COR-L47 (cell line): ENCODE data around the gene TAS2R60.
"Not testable (repeated sequence)": the region's sequence is repeated elsewhere in the genome, so short reads cannot be mapped to it uniquely, and the experiment has no call there.

ENCODE experiments used
- DNase-seq: peaks from one replicate; lab custom pipeline; 2025; lab: John Stamatoyannopoulos, UW

TAS2R60 gene, protein sequence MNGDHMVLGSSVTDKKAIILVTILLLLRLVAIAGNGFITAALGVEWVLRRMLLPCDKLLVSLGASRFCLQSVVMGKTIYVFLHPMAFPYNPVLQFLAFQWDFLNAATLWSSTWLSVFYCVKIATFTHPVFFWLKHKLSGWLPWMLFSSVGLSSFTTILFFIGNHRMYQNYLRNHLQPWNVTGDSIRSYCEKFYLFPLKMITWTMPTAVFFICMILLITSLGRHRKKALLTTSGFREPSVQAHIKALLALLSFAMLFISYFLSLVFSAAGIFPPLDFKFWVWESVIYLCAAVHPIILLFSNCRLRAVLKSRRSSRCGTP

DNA sequence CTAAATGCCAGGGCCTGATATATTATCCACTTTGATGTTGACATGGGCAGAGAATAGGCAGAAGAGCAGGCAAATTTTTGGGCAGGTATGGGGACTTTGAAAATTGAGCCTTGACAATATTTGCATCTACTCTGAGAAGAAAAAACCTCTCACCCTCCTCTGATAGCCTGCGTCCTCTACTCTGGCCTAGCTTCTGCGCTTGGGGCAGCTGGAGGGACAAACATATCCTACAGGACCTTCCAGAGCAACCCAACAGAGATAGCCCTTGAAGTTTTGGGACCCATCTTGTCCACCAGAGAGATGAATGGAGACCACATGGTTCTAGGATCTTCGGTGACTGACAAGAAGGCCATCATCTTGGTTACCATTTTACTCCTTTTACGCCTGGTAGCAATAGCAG lies at the start of gene TAS2R60:
TSS of gene TAS2R60 (plus strand) at position 301 of the 400 bp plus-strand sequence. CDS start at position 301, 0 bp downstream.
- no peak for DNase-seq

DNA sequence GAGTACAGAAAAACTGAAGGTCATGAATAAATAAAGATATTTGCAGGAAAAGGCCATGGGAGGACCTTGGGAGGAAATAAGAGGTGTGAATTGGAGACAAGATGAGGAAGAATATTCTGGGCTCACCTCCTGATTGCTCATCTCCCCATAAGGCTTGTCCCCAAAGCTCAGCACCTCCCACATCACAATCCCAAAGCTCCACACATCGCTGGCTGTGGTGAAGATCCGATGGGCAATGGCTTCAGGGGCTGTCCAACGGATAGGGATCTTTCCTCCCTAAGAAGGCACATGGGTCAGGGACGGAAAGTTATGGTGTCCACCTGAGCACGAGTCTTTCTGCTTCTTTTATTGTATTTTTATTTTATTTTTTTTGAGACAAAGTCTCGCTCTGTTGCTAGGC lies 49.2 kb upstream of the TAS2R60 start:
- DNase-seq = no peak

DNA sequence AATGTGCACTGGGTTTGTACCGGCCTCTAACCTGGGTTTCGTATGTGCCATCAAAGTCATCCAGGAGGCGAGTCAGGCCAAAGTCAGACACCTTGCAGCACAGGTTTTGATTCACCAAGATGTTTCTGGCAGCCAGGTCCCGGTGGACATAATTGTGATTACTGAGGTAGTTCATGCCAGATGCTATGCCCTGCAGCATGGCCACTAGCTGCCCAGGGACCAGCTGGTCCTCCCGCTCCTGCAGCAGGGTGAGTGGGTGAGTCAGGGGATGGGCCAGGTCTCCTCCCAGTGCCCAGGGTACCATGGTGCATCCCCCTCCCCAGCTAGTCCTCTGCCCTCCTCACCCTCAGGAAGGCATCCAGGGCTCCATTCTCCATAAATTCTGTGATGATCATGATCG lies 48.5 kb upstream of the TAS2R60 start:
- no peak for DNase-seq

DNA sequence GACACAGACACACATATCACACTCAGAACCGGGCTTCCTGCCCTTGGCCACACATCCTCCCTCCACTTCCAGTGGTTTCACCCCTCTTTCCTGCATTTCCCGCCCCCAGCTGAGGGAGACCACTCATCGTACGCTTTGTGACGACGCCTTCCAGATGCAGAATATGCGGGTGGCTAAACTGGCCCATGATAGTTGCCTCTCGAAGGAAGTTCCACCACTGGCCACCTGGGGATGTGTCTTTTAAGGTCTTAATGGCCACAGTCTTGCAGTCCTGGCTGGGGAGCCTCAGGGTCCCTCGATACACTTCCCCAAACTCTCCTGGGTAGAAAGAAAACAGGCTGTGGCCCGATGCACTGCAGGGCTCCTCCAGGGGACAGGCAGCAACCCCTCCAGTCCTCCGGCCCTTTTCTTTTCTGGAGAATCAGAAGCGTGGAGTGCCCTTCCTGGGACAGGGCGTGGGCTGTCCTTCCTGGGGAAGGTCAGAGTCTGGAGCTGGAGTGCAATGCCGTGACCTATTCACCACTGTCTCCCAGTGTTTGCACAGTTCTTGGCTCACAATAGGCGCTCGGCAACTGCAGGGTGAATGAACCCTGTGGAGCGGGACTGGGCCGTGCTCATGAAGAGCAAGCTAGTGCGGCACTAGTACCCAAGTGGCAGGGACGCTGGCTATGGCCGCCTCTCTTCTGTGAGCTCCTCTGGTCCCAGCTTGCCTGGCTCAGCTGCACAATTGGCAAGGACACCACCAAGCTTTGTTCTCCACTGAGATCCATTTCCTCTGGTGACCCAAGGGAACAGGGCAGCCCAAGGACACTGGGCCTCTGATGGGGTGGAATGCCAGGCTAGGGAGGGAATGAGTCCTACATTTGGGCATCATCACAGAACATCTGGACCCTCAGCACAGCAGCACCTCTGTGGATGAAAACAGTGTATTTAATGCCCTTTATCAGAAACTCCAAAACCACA lies 47.8 kb upstream of the TAS2R60 start:
- no peak for DNase-seq

DNA sequence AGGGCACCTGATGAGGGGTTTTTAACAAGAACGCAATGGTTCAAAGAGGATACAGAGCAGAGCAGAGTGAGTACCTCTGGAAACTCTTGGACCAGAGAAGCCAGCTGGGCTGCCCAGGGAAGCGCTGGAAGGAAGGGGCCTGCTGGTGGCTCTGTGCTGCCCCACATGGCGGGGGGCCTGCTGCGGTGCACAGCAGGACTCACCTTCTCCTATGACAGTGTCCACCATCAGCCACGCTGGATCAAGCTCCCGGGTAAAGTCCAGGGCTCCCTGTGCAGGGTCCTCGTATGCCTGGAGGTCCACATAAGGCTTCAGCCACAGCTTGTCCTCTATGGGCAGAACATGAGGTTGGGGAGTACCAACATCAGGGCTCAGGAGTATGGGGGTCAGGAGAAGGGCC lies 47.1 kb upstream of the TAS2R60 start:
- no peak for DNase-seq

DNA sequence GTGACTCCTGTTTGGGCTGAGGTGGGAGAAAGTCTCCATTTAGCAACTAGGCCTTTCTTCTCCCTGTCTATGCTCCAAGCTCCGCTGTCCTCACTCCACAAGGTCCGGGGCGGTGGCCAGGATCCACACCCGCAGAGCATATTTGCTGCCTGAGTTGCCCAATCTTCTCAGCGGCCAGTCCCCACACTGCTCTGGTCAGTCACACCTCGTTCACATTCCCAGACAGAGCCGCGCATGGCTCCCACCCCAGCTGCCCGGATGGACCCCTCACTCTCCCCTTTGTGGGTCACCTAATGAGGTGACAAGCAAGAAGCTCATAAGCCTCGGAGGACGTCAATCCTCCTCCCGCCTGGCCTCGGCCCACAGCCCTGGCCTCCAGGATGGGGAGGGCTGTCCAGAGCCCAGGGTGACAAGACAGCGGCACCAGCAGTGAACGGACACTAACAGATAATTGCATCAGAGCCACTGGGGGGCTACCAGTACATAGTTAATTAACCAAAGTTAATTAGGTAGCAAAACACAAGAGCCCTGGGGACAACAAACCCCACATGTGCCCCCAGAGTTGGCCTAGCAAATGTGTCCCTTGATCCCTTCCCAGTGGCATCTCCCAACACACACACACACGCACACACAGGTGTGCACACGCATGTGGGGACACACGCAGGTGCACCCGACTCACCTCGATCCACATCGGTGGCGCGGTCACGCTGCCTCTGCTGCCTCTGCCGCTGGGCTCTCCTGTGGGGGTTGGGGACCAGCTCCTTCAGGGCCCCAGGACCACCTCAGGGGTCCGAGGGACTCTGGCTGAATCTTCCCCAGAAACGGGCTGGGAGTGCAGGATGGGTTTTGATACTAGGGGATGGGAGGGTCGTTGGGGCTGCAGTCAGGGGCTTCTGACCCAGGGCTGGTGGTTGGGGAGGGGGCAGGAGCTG lies 46.4 kb upstream of the TAS2R60 start:
- no peak for DNase-seq

DNA sequence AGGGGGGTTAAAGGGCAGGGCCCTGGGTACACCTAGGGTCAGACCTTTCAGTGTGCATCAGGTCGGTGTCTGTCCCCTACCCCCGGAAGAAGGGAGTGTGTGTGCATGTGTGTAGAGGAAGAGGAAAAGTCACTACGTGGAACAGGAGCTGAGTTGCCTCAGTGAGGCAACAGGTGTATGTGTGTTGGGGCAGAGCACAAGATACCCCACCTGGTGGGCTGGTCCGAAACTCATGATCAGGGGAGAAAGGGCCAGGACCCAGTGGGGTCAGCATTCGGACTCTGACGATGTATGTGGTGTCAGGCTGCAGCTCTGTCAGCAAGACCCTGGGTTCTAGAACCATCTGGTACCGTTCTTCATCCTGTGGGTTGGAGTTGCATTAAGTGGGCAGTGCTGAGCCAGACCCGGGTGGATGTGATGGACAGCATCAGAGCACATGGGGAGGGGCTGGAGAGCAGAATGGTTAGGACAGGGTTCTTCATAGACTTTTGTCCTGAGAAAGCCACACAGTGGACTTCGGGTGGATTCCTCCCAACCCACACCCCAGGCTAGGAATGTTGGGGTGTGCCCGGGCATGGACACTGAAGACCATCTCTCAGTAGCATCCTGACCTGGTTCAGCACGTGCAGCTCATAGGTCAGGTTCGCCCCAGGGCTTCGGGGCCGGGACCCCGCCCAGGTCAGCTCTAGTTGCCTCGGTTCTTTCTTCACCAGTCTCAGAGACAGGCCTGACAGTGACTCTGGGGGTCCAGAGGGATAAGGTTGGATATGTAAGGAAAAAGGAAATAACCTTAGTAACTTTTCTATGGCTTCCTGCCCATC lies 45.3 kb upstream of the TAS2R60 start:
- no peak for DNase-seq

DNA sequence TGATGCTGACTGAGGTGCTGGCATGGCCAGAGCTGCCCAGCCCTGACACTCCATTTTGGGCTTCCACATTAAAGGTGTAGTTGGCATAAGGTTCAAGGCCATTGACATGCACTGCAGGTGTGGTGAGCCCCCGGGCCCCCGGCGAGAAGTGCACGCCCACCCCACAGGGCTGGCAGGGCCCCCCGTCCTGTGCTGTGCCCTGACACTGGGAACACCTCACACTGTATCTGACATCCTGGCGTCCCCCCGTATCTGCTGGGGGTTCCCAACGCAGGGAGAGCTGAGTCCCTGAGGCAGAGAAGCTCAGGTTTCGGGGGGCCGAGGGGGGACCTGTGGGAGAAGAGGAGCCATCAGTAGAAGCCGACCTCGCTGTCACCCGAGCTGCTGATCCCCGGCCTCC lies 44.6 kb upstream of the TAS2R60 start:
- no peak for DNase-seq

DNA sequence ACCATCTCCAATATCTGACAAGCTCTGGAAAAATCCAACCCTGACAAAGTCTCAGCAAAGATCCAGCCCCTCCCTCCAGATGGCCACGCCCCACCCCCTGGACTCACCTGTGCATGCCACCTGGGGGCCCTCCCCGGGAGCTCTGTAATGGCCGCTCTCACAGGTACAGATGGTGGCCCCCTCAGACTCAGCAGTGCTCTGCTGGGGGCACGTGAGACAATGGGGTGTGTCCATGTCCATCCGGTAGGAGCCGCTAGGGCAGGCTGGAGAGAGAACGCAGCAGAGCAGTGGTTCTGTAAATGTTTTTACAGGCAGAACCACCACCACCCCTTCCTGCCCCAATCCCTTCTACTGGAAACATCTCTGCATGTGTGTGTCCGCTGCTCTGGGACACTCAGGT lies 44.1 kb upstream of the TAS2R60 start:
- no peak for DNase-seq

DNA sequence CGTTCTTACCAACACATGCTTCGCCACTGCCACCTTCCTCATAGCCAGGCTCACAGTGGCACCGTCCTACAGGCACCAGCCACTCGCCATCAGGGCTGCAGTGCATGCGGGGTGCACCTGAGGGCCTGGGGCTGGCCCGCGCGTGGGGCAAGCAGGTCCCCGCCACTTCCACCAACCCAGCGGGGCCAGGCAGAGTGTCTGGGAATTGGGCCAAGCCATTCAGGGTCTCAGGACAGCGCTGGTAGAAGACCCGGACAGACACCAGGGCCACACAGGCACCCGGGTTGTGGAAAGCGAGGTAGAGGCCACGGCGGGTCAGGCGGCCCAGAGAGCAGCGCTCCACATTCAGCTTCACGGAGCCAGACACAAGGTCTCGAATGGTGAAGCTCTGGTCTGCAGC lies 43.6 kb upstream of the TAS2R60 start:
- no peak for DNase-seq

DNA sequence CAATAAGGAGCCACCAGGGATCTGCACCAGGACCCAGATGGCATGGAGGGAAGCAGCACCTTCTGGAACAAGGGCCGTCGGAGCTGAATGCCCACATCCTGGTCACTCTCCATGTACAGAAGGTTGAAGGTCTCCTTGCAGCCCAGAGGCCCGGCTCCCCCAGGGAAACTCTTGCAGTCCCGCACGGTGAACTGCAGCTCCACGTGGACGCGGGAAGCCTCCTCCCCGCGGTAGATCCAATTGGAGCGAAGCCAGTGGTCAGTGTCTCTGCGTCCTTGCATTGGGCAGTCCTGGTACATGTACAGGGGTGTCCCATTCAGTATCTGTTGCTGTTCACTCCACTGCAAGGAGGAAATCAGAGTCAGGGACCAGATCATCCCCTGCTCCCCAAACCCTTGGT lies 42.0 kb upstream of the TAS2R60 start:
- DNase-seq = no peak

DNA sequence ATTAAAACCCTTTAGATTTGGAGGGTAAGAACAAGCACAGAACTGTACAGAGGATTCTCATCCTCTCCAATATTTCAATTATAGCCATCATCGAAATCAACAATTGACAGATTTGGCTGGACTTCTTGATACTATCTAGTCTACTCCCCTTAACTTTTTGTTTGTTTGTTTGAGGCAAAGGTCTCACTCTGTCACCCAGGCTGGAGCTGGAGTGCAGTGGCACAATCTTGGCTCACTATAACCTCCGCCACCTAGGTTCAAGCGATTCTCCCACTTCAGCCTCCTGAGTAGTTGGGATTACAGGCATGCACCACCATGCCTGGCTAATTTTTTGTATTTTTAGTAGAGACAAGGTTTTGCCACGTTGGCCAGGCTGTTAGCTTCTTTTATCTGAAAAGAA lies 41.0 kb upstream of the TAS2R60 start:
- DNase-seq = not testable (repeated sequence)

DNA sequence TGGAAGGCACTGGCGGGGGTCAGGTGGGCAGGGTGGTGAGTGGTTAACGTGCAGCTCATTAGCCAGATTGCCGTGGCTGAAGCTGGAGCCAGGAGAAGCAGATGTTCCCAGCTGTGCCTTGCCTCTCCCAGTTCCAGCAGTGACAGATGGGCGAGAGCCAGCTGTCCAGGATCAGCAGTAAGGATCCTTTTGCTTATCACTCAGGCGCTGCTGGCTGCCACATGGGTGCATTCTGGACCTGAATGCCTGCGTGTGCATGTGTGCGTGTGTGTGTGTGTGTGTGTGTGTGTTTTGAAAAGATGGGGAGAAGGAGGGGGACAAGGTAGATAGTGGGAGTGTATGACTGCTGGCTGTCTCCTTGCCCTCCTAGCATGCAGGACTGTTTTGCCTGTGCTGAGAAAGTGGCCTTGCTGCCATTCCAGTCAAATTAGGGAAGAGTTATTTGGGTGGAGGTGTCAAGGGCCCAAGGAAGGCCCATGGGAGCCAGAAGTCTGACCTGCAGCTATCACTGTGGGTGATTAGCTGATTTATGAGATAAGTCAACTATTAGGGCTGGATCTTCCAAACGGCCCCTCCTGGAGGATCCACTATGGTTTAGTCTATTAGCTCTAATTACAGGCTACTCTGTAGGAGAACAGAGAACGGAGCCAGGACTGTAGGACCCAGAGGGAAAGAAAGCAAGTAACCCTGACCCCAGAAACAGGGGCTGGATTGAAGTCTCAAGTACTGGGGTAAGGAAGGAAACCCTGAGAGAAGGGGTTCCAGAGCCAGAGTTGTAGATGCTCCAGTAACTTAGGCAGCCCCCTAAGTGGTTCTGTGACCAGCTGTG lies 37.9 kb upstream of the TAS2R60 start:
- no peak for DNase-seq

DNA sequence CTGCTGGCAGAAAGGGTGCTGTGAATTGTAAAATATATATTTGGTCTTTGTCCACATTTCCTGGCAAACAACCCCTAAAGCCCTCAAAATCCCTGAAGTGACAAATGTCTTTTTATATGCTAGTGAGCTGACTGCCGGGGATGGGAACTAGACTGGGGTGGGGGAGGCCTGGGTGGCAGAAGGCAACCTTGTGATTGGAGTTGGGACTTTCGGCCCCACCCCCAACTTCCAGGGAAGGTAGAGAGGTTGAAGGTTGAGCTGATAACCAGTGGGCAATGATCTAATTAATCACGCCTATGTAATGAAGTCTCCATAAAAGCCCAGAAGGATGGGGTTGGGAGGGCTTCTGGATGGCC lies 37.3 kb upstream of the TAS2R60 start:
- DNase-seq = no peak

DNA sequence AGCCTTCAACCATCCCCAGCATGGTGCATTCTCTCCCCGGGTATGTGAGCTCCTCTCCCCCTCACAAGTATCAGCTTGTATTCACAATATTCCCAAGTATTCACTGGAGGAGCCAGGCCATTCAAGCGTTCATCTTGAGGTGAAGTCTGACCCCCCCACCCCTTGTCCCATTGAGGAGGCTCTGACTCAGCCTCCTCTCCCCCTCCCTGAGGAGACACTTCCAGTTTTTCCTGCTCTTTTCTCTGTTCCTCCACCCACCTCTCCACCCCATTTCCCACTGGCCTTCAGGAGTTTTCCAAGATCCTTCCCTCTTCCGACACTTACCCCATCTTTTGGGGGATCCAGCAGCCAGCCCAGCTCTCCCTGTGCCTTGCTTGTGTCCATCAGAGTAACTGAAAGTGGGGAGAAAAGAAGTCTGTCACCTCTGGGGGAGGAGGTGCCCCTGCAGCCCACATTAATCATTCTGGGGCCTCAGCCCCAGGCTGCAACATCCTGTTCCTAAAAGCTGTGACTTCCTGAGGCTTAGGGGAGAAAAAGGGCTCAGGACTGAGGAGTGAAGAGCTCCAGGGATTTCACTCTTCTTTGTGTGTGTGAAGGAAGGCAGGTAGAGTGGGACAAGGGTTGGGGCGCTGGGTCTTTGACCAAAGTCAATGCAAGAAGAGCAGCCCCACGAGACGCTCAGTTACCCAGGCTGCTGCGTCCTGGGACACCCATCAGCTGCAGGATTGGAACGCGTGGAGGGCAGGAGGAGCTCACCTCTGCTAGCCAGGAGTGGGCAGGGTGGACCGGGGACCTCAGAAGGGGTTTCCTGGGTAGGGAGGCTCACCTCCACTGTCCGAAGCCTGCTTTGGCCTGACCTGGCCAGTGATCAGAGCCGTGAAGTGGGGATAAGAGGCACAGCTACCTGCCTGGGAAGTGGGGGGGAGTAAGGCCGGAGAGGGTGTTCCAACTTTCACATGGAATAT lies 35.7 kb upstream of the TAS2R60 start:
- DNase-seq = no peak

DNA sequence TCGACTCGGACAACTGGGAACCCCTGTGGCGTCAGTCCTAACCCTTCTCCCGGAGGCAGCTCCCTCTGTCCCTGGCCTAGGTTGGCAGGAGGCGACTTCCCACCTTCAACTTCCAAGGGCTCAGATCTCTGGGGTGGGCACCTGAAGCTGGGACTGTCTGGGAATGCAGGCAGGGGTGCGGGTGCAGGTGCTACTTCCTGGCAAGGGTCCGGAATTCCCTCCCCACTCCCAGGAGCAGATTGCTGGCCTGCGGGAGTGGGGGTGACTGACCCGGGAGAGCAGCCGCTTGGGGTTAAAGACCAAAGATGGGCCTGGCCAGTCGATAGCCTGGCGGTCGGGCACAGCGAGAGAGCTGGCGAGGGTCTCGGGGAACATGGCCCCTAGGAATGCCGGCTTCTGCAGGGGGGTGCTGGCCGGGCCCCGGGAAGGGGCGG lies 35.0 kb upstream of the TAS2R60 start:
- no peak for DNase-seq

DNA sequence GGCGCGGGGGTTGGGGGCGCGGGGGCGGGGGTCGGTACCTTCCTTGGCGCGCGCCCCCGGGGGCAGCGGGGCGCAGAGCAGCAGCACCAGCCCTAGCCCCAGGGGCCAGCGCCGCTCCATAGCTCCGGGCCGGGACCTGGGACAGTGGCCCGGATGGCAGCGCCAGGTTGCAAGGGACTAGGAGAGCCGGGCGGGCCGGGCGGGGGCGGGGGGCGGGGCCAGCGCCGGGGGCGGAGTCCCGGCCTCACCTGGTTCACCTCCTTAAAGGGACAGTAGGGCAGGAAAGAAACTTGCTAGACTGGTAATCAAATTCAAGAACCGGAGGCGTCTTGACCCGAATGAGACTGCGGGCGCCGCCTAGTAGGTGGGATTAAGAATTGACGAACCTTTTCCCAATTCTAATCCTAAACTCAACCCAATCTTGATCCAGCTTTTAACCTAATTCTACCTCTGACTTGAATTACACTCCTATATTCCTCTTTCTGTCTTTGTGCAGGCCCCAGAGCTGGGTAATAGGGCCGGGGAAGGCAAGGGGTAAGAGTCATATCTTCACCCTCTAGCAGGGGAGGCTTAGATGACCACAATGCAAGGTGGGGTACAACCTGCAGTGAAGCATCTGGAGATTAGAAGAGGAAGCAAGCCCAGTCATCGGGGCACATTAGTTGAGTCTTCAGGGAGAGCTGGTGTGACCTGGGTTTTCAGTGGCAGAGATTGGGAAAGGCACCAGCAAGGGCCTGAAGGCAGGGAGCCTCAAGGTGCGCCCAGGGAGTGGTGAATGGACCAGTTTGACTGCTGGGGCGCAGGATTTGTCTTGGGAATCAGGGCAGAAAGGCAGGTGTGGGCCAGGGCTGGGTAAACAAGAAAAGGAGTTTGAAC lies 34.3 kb upstream of the TAS2R60 start, which contains the start of gene EPHA1:
TSS of gene EPHA1 (minus strand) at position 171 of the 876 bp plus-strand sequence. CDS start at position 120, 51 bp downstream.
- no peak for DNase-seq

DNA sequence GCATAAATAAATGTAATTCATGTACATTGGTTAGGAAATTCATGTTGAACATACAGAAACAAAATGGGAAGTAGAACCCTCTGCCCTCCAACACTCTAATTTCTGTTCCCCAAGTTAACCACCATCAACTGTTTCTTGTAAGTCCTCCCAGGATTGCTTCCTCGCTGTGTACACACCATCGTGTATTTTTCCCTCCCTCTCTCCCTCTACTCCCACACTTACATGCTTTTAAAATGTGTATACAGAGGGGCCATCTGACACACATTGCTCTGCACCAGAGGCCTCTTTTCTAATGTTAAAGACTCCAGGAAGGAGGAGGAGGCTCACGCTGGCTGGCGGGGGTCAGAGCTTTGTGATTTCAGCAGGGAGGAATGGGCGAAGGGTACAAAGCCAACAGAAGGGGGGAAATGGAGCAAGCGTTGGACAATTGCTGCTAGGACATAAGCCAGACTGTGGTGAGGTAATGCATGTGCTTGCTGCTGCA lies 32.7 kb upstream of the TAS2R60 start:
- no peak for DNase-seq
